ENCODE measurements around the gene HHATL.

- TF ChIP-seq CTCF (IDR thresholded peaks at IDR 0.05) (no peak), POLR2AphosphoS5 (IDR thresholded peaks at IDR 0.05) (no peak)
These were observed 16.4 kb downstream of the HHATL start for GRCh38 chr3:42685891-42686820.
